Measurements from ENCODE around the gene C2CD4C.
"Not testable (repeated sequence)": the region's sequence is repeated elsewhere in the genome, so short reads cannot be mapped to it uniquely, and the experiment has no call there.

C2CD4C gene

DNA sequence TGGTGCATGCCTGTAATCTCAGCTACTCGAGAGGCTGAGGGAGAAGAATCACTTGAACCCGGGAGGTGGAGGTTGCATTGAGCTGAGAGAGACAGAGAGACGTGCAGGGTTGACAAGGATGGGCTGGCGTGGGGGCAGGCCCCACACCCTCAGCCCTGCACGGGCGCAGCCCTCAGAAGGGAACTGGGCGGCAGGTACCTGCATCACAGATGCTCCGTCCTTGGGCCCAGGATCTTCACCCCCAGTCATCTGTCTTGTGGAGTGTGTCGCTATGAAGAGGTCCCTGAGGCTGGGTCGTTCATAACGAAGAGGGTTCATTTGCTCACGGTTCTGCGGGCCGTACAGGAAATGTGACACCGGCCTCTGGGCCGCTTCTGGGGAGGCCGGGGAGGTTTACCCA, 20.3 kb downstream of the C2CD4C start:
- Histone ChIP-seq H3K9ac (ENCODE audit: low read length) (no peak overlapping the region), H3K27ac (ENCODE audit: low read depth, low read length) (no peak overlapping the region), H3K27me3 (ENCODE audit: control insufficient read depth, insufficient read depth, low read length) (no peaks in the 10 kb centered on the region), H3K4me3 (ENCODE audit: low read length) (no peak overlapping the region), H3K36me3 (ENCODE audit: control insufficient read depth, insufficient read depth, low read length) (no peaks in the 10 kb centered on the region), H3K4me1 (ENCODE audit: control insufficient read depth, insufficient read depth, low read length) (no peaks in the 10 kb centered on the region)

DNA sequence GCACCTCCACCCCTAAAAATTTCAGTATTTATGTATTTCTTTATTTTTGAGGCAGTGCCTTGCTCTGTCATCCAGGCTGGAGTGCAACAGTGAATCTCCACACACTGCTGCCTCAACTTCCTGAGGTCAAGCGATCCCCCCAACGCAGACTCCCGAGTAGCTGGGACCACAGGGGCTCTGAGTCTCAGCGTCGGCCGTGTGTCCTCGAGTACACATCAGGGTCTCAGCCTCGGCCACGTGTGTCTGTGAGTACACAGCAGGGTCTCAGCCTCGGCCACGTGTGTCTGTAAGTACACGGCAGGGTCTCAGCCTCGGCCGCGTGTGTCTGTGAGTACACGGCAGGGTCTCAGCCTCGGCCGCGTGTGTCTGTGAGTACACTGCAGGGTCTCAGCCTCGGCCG, 21.2 kb downstream of the C2CD4C start:
- Histone ChIP-seq H3K9ac (ENCODE audit: low read length) (no peak overlapping the region), H3K4me1 (ENCODE audit: control insufficient read depth, insufficient read depth, low read length) (no peaks in the 10 kb centered on the region), H3K27ac (ENCODE audit: low read depth, low read length) (no peak overlapping the region), H3K4me3 (ENCODE audit: low read length) (no peak overlapping the region), H3K27me3 (ENCODE audit: control insufficient read depth, insufficient read depth, low read length) (no peaks in the 10 kb centered on the region), H3K36me3 (ENCODE audit: control insufficient read depth, insufficient read depth, low read length) (no peaks in the 10 kb centered on the region)

DNA sequence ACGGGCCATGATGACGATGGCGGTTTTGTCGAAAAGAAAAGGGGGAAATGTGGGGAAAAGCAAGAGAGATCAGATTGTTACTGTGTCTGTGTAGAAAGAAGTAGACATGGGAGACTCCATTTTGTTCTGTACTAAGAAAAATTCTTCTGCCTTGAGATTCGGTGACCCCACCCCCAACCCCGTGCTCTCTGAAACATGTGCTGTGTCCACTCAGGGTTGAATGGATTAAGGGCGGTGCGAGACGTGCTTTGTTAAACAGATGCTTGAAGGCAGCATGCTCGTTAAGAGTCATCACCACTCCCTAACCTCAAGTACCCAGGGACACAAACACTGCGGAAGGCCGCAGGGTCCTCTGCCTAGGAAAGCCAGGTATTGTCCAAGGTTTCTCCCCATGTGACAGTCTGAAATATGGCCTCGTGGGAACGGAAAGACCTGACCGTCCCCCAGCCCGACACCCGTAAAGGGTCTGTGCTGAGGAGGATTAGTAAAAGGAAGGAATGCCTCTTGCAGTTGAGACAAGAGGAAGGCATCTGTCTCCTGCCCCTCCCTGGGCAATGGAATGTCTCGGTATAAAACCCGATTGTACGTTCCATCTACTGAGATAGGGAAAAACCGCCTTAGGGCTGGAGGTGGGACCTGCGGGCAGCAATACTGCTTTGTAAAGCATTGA, 22.2 kb downstream of the C2CD4C start:
- not testable (repeated sequence) for H3K9ac ChIP-seq (ENCODE audit: low read length); H3K27me3 ChIP-seq (ENCODE audit: control insufficient read depth, insufficient read depth, low read length)

DNA sequence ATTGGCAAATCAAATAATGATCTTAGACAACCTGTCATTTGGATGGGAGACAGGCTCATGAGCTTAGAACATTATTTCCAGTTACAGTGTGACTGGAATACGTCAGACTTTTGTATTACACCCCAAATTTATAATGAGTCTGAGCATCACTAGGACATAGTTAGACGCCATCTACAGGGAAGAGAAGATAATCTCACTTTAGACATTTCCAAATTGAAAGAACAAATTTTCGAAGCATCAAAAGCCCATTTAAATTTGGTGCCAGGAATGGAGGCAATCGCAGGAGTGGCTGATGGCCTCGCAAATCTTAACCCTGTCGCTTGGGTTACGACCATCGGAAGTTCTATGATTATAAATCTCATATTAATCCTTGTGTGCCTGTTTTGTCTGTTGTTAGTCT, 22.8 kb downstream of the C2CD4C start:
- not testable (repeated sequence) for H3K36me3 ChIP-seq (ENCODE audit: control insufficient read depth, insufficient read depth, low read length); H3K27me3 ChIP-seq (ENCODE audit: control insufficient read depth, insufficient read depth, low read length); H3K4me3 ChIP-seq (ENCODE audit: low read length); H3K9ac ChIP-seq (ENCODE audit: low read length); H3K27ac ChIP-seq (ENCODE audit: low read depth, low read length); H3K4me1 ChIP-seq (ENCODE audit: control insufficient read depth, insufficient read depth, low read length)

More for the DNA sequence above, 22.2 kb downstream of the C2CD4C start:
- H3K36me3 ChIP-seq (ENCODE audit: control insufficient read depth, insufficient read depth, low read length); H3K4me1 ChIP-seq (ENCODE audit: control insufficient read depth, insufficient read depth, low read length); H3K4me3 ChIP-seq (ENCODE audit: low read length); H3K27ac ChIP-seq (ENCODE audit: low read depth, low read length): not testable (repeated sequence)

DNA sequence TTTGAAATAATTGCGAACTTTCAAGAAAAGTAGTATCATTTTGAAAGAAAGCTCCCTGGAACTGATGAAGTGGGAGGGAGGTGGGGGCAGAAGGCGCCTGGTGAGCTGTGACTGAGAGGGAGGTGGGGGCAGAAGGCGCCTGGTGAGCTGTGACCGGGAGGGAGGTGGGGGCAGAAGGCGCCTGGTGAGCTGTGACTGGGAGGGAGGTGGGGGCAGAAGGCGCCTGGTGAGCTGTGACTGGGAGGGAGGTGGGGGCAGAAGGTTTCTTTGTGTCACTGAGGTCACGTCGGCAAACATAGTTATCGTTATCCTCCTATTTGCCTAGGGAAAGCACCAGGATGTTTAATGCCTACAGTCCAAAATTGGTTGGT, 24.2 kb downstream of the C2CD4C start:
- no peak overlapping the region for H3K9ac ChIP-seq (ENCODE audit: low read length)
- H3K4me3 ChIP-seq (ENCODE audit: low read length) = no peak overlapping the region
- H3K36me3 ChIP-seq (ENCODE audit: control insufficient read depth, insufficient read depth, low read length) = no peaks in the 10 kb centered on the region
- no peaks in the 10 kb centered on the region for H3K4me1 ChIP-seq (ENCODE audit: control insufficient read depth, insufficient read depth, low read length)
- H3K27ac ChIP-seq (ENCODE audit: low read depth, low read length) = no peak overlapping the region
- H3K27me3 ChIP-seq (ENCODE audit: control insufficient read depth, insufficient read depth, low read length) = no peaks in the 10 kb centered on the region

DNA sequence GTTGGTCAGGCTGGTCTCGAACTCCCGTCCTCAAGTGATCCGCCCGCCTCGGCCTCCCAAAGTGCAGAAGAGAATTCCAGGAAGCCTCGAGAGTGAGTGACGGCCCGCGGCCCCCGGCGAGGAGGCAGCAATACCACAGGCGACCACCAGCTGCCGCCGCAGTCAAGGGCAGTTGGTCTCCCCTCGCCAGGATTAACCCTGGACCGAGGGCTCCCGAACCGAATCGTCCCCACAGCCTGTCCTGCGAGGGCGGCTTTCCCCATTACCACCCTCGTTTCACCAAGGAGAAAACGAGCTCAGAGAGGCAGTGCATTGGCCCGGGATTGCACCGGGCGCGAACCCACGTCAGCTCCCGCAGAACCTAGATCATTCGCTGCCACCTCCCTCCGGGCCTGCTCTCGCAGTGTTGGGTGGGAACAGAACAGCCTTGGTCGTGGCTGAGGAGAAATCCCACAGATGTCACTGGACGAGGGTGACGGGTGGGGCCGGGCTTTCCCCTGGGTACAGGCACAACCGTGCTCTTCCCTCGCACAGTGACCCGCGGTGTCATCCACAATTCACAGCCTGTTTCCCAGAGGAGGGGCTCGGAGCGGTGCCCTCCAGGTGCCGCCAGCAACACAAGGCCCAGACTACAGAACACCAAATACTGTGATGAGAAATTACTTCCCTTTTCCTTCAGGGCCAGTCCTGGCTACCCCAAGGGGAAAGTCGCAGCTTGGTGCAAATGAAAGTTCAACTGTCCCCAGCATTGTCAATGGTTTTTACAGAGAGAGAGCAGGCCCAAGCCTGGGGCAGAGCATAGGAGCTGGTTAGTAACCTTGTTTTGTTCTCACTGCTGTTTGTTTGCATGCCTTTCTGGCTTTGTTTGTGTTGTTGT, 24.8 kb downstream of the C2CD4C start:
- no peaks in the 10 kb centered on the region for H3K36me3 ChIP-seq (ENCODE audit: control insufficient read depth, insufficient read depth, low read length)
- H3K27ac ChIP-seq (ENCODE audit: low read depth, low read length) = no peak overlapping the region
- no peaks in the 10 kb centered on the region for H3K4me1 ChIP-seq (ENCODE audit: control insufficient read depth, insufficient read depth, low read length)
- no peaks in the 10 kb centered on the region for H3K27me3 ChIP-seq (ENCODE audit: control insufficient read depth, insufficient read depth, low read length)
- no peak overlapping the region for H3K9ac ChIP-seq (ENCODE audit: low read length)
- no peak overlapping the region for H3K4me3 ChIP-seq (ENCODE audit: low read length)

DNA sequence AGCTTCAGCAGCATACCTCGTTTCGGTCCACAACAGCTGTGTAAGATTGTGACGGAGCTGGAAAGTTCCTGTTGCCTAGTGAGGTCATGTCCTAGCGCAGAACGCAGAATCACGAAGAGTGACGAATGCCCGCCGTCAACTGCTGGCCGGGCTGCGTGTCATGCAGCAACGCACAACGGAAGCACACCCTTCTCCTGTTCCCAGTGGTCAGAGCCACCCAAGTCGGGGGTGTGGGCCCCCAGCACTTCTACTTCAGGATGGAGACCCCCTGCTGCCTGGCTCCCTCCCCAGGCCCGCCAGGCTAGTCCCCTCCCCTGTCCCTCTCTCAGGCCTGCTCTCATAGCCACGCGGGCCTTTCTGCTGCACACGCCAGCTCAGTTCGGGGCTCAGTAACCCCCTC, 25.9 kb downstream of the C2CD4C start:
- no peaks in the 10 kb centered on the region for H3K4me1 ChIP-seq (ENCODE audit: control insufficient read depth, insufficient read depth, low read length)
- no peak overlapping the region for H3K4me3 ChIP-seq (ENCODE audit: low read length)
- H3K36me3 ChIP-seq (ENCODE audit: control insufficient read depth, insufficient read depth, low read length) = no peaks in the 10 kb centered on the region
- no peak overlapping the region for H3K9ac ChIP-seq (ENCODE audit: low read length)
- H3K27me3 ChIP-seq (ENCODE audit: control insufficient read depth, insufficient read depth, low read length) = no peaks in the 10 kb centered on the region
- H3K27ac ChIP-seq (ENCODE audit: low read depth, low read length) = no peak overlapping the region

DNA sequence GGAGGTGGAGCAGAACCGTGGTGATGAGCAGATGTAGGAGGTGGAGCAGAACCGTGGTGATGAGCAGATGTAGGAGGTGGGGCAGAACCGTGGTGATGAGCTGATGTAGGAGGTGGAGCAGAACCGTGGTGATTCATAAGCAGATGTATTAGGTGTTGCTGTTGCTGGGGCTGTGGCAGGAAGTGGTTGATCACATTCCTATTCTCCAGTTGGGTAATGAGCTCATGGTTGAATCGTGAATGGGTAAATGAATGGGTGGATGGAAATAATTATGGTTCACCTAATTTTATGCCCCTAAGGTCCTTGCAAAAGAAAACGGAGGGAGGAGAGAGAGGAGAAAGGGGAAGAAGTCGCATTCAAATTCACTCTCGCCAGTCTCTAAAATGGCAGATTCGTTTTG, 26.4 kb downstream of the C2CD4C start:
- not testable (repeated sequence) for H3K4me3 ChIP-seq (ENCODE audit: low read length); H3K4me1 ChIP-seq (ENCODE audit: control insufficient read depth, insufficient read depth, low read length); H3K36me3 ChIP-seq (ENCODE audit: control insufficient read depth, insufficient read depth, low read length); H3K9ac ChIP-seq (ENCODE audit: low read length); H3K27ac ChIP-seq (ENCODE audit: low read depth, low read length); H3K27me3 ChIP-seq (ENCODE audit: control insufficient read depth, insufficient read depth, low read length)

DNA sequence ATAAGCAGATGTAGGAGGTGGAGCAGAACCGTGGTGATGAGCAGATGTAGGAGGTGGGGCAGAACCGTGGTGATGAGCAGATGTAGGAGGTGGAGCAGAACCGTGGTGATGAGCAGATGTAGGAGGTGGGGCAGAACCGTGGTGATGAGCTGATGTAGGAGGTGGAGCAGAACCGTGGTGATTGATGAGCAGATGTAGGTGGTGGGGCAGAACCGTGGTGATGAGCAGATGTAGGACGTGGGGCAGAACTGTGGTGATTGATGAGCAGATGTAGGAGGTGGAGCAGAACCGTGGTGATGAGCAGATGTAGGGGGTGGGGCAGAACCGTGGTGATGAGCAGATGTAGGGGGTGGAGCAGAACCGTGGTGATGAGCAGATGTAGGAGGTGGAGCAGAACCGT, 27.0 kb downstream of the C2CD4C start:
- not testable (repeated sequence) for H3K4me3 ChIP-seq (ENCODE audit: low read length); H3K9ac ChIP-seq (ENCODE audit: low read length); H3K27ac ChIP-seq (ENCODE audit: low read depth, low read length); H3K27me3 ChIP-seq (ENCODE audit: control insufficient read depth, insufficient read depth, low read length); H3K36me3 ChIP-seq (ENCODE audit: control insufficient read depth, insufficient read depth, low read length); H3K4me1 ChIP-seq (ENCODE audit: control insufficient read depth, insufficient read depth, low read length)

DNA sequence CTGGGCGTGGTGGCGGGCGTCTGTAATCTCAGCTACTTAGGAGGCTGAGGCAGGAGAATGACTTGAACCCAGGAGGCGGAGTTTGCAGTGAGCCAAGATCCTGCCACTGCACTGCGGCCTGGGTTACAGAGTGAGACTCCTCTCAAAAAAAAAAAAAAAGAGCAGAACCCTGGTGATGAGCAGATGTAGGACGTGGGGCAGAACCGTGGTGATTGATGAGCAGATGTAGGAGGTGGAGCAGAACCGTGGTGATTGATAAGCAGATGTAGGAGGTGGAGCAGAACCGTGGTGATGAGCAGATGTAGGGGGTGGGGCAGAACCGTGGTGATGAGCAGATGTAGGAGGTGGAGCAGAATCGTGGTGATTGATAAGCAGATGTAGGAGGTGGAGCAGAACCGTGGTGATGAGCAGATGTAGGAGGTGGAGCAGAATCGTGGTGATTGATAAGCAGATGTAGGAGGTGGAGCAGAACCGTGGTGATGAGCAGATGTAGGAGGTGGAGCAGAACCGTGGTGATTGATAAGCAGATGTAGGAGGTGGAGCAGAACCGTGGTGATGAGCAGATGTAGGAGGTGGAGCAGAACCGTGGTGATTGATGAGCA, 28.2 kb downstream of the C2CD4C start:
- H3K4me1 ChIP-seq (ENCODE audit: control insufficient read depth, insufficient read depth, low read length); H3K27me3 ChIP-seq (ENCODE audit: control insufficient read depth, insufficient read depth, low read length): not testable (repeated sequence)

DNA sequence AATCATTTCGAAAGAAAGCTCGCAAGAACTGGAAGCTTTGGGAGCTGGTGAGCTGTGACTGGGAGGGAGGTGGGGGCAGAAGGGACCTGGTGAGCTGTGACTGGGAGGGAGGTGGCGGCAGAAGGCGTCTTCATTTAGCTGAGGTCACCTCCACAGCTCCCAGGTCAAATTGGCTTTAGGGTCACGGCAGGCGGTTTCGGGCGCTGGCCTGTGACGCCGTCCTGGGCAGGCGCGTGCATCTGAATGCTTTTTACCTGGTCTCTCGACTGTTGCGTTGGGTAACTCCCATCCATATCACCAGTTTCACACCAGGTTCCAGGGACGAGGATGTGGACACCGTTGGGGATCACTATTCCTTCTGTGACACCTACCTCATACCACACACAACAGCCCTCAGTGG, 29.2 kb downstream of the C2CD4C start:
- Histone ChIP-seq H3K27me3 (ENCODE audit: control insufficient read depth, insufficient read depth, low read length) (peaks cover under 1% of the 10 kb centered on the region), H3K4me3 (ENCODE audit: low read length) (no peak overlapping the region), H3K4me1 (ENCODE audit: control insufficient read depth, insufficient read depth, low read length) (no peaks in the 10 kb centered on the region), H3K36me3 (ENCODE audit: control insufficient read depth, insufficient read depth, low read length) (no peaks in the 10 kb centered on the region), H3K27ac (ENCODE audit: low read depth, low read length) (no peak overlapping the region), H3K9ac (ENCODE audit: low read length) (no peak overlapping the region)

More for the DNA sequence above, 28.2 kb downstream of the C2CD4C start:
- H3K9ac ChIP-seq (ENCODE audit: low read length); H3K36me3 ChIP-seq (ENCODE audit: control insufficient read depth, insufficient read depth, low read length); H3K27ac ChIP-seq (ENCODE audit: low read depth, low read length); H3K4me3 ChIP-seq (ENCODE audit: low read length): not testable (repeated sequence)

DNA sequence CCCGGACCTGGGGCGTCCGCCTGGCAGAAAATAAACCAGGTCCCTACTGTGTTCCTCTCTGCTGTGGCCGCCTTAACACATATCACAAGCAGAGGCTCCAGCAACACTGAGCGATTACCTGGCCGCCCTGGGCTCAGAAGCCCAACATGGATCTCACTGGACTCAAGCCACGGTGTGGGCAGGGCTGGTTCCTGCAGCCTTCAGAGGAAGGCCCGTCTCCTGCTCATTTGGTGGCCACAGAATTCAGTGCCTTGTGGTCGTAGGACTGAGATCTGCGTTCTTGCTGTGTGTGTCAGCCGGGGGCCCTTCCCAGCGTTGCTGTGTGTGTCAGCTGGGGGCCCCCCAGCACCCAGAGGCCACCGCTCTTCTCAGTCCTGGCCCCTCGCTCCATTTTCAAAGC, 30.2 kb downstream of the C2CD4C start:
- Histone ChIP-seq H3K4me3 (ENCODE audit: low read length) (no peak overlapping the region), H3K9ac (ENCODE audit: low read length) (no peak overlapping the region), H3K27ac (ENCODE audit: low read depth, low read length) (no peak overlapping the region), H3K27me3 (ENCODE audit: control insufficient read depth, insufficient read depth, low read length) (peaks cover 9% of the 10 kb centered on the region), H3K36me3 (ENCODE audit: control insufficient read depth, insufficient read depth, low read length) (no peaks in the 10 kb centered on the region), H3K4me1 (ENCODE audit: control insufficient read depth, insufficient read depth, low read length) (no peaks in the 10 kb centered on the region)

Measured in rectal smooth muscle tissue (tissue), 1 donor.